ENCODE data around the gene PLEKHA7.

PLEKHA7 gene

DNA sequence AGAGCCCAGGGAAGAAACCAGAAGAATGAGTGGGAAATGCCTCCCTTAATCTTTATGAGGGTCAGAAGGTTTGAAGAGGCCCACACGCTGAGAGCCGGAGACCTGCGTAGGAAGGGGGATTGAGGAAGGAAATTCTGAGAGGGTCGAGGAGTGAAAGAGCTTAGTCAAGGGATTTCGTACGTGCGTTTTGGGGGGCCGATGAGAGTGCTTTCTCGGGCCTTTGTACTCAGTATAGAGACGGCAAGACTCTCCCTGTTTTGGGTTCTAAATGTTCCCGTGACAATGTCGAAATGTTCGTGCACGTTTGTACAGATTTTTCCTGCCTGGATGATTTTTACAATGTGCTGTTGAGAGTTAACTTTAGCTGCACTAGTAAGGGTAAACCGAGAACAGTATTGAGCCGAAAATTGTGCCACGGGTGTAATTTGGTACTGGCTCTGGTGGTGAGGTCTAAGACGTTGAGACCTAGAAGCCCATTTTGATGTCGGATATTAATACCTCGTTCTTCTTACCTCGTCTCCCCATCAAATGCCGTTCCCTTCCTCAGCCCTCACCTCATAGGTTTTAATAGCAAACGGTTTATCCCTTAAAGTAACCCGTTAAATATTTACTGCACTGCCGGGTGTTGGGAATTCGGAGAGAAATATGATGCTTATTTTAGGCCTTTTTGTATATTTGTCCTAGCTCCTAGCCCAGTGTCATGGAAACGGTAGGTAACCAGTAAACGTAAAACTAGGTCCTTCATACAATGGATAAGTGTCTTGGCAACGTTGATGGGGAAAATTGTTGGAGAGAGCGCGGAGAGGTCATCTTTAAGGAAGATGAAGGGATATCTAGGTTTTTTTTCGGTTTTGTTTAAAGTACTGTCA lies 275.0 kb downstream of the PLEKHA7 start:
- H3K36me3 ChIP-seq (replicated peaks), result peaks cover 3% of the 10 kb centered on the region
- peak overlapping the region; percentile 86 for H3K4me3 ChIP-seq (ENCODE audit: low read depth, low read length)
- in situ Hi-C loops (cut with HindIII; ENCODE audit: low pct_ligation_motif_present, low sequenced_read_pairs), result no loop called here
- TF ChIP-seq, protein P1, sequence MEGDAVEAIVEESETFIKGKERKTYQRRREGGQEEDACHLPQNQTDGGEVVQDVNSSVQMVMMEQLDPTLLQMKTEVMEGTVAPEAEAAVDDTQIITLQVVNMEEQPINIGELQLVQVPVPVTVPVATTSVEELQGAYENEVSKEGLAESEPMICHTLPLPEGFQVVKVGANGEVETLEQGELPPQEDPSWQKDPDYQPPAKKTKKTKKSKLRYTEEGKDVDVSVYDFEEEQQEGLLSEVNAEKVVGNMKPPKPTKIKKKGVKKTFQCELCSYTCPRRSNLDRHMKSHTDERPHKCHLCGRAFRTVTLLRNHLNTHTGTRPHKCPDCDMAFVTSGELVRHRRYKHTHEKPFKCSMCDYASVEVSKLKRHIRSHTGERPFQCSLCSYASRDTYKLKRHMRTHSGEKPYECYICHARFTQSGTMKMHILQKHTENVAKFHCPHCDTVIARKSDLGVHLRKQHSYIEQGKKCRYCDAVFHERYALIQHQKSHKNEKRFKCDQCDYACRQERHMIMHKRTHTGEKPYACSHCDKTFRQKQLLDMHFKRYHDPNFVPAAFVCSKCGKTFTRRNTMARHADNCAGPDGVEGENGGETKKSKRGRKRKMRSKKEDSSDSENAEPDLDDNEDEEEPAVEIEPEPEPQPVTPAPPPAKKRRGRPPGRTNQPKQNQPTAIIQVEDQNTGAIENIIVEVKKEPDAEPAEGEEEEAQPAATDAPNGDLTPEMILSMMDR (IDR thresholded peaks at IDR 0.05; ENCODE audit: low read depth, low read length, missing control alignments), result no peak
- peak overlapping the region; percentile 100 for H3K27ac ChIP-seq
- peak; percentile 19 for DNase-seq
- H3K27me3 ChIP-seq (replicated peaks), result no peaks in the 10 kb centered on the region

DNA sequence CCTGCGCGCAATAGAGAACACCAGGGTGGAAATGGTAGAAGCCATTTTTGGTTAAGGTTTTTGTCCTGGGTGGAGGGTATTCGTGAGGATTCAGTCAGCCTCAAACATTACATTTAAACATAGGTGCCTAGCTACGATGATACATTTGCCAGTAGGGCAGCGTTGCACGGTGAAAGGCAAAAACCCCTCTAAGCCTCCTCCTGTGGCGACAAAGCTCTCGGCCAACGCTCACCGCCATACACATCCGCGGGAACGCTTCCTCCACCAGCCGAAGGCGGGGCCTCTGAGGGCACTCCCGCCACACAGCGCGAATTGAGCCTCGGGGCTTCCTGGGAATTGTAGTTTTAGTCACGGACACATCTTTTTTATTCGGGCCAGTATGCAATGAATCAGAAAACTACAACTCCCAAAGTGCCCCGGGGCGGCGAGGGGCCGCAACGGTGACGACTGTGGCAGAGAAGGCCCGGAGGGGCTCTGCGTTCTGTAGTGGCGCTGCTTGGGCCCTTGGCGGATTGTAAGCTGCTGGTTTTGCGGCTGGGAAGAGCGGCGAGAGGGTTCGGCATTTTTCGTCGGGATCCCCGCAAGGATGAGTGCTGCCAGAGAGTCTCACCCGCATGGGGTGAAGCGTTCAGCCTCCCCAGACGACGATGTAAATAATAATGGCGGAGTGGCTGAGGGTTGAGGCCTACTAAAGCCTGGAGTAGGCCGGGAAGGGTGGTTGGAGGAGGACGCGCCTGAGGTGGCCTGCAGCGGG lies 275.8 kb downstream of the PLEKHA7 start, which contains the start of gene C11orf58:
Gene C11orf58, plus strand, starts transcription at position 455 of the 754 bp plus-strand sequence. Its CDS starts 132 bp downstream, at position 587.
- TF ChIP-seq, protein P1 (IDR thresholded peaks at IDR 0.05; ENCODE audit: low read depth, low read length, missing control alignments), result peak; percentile 0
- Histone ChIP-seq H3K36me3 (replicated peaks) (peaks cover 3% of the 10 kb centered on the region), H3K27ac (peak within 1 kb of the TSS; percentile 100), H3K4me3 (ENCODE audit: low read depth, low read length) (peak within 1 kb of the TSS; percentile 86), H3K27me3 (replicated peaks) (no peaks in the 10 kb centered on the region)
- in situ Hi-C loops (cut with HindIII; ENCODE audit: low pct_ligation_motif_present, low sequenced_read_pairs), result no loop called here
- peak; percentile 98 for DNase-seq

DNA sequence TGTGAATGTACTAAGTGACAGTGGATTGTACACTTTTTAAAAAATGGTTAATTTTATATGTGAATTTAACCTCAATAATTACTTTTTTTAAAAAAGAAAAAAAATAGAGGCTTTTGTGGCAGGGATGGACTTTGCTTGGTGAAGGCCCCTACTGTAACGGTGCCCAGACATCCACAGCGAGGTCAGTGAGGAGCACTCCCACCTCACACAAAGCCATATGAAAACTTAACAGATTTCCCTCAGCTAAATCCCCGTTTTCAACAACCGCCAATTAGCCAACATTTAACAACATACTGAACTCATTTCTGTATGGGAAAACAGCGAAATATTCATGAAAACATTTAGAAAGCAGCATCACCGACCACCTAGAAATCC lies 276.4 kb downstream of the PLEKHA7 start:
- in situ Hi-C loops (cut with HindIII; ENCODE audit: low pct_ligation_motif_present, low sequenced_read_pairs), result no loop called here
- no peak for DNase-seq
- peak overlapping the region; percentile 100 for H3K27ac ChIP-seq

More for the DNA sequence above, 276.4 kb downstream of the PLEKHA7 start:
- TF ChIP-seq, protein P1 (IDR thresholded peaks at IDR 0.05; ENCODE audit: low read depth, low read length, missing control alignments), result no peak
- H3K4me3 ChIP-seq (ENCODE audit: low read depth, low read length), result peak overlapping the region; percentile 86
- no peaks in the 10 kb centered on the region for H3K27me3 ChIP-seq (replicated peaks)
- peaks cover 3% of the 10 kb centered on the region for H3K36me3 ChIP-seq (replicated peaks)
